RKO (cell line): Measurements from ENCODE around the gene CDK11B.
"Not testable (repeated sequence)": the region's sequence is repeated elsewhere in the genome, so short reads cannot be mapped to it uniquely, and the experiment has no call there.

Experiments used
- DNase-seq: peaks from one replicate; pipeline ENCODE4 v3.0.0-alpha.2; 2016; ENCODE audit warnings: low spot score

The CDK11B gene

DNA sequence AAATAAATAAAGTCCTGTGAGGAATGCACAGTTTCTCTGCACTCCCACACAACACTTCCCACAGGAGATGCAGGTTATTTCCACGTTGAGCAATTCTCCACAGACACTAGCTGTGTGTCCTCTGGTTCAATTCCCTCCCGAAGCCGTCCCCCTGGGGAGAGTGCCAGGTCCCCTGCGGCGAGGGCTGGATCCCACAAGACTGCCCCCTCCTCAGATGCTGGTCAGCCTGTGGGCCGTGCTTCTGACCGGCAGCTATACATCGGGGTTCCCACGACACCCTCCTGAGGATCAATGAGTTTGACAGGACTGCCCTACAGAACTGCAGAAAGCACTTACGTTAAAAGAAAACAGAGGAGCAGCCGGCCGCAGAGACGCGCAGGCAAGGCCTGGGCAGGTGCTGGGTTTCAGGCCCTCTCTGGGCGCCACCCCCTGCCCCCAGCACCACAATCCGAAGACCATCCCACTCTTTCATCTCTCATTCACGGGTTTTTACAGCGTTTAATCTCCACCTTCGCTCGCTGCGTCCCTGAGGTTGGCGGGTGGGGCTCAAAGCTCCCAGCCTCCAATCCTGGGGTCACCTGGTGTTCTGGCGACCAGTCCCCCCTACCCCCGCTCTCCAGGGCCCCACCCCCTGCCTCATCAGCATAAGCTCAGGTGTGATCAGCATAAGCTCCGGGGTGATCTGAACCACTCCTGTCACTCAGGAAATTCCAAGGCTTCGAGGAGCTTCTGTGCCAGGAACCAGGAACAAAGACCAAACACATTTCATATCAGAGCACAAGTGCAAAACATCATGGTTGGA is 24.5 kb upstream of the CDK11B start:
- DNase-seq: no peak

DNA sequence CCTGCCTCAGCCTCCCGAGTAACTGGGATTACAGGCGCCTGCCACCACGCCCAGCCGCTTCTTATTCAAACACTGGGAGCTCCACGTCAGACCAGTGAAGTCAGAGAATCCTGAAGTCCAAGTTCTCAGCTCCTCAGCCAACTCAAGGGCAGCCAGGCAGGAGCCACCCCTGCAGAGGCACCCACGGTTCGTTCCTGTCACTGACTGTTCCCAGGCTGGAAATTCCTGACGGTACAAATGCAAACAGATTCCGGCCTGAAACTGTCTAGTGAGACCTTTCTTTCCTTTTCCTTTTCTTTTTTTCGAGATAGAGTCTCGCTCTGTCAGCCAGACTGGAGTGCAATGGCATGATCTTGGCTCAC is 22.1 kb upstream of the CDK11B start:
- DNase-seq: no peak

DNA sequence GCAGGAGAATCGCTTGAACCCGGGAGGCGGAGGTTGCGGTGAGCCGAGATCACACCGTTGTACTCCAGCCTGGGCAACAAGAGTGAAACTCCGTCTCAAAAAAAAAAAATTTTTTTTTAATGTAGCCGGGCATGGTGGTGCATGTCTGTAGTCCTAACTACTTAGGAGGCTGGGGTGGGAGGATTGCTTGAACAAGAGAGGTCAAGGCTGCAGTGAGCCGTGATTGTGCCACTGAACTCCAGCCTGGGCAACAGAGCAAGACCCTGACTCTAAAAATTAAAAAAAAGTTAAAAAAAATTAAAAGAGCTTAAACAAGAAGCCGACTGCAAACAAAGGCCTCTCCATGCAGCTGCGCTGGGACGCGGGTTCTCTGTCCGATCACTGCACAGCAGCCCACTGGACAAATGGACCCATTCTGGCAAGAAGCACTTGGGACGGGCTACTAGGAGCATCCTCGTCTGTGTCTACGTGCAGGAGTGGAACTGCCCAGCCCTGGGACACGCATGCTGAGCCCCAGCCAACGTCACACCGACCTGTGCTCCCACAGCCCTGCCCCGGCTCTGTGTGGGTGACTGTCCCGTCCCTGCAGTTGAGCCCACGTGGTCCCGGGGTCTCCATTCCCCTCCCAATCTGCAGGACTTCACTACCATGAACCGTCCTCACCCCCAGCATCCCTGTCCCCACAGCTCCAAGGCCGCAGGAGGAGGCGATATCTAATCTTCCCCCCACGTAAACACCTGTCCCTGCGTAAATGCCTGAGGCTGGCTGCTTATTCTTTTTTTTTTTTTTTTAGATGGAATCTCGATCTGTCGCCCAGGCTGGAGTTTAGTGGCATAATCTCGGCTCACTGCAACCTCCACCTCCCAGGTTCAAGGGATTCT is 21.5 kb upstream of the CDK11B start:
- DNase-seq: no peak

DNA sequence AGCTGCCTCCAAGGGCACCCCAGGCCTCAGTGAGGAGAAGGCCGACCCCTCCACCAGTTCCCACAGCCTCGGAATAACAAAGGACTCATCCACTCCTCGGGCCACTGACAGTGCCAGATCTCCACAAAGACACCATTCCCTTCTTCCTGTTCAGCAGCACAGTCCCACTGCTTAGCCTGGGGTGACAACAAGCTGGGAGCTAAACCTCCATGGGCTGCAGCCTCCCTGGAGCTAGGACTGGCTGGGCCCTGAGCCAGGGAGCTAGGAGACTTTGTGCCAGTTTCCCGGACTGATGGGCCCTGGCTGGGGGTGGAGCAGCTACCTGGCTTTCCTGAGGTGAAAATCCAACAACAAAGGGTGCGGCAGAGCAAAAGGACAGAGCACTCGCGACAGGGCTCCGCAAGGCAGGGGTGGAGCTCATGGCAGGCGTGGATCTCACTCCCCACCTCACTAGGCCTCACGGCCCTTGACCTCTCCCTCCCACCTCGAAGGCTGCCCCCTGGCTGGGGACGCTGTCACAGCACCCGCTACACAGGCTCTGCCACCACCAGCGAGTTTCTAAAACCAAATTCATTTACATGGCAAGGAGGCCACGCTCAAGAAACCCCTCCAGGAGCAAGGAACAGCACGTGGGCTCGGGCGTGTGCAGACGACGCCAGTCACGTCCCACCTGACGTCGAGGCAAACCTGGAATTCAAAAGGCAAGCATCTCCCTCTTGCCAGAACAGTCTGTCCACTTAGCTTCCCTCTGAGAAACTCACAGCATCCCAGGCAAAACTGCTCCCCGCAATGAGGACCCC is 20.0 kb upstream of the CDK11B start:
- DNase-seq: no peak

- no peak for DNase-seq
These were observed 19.1 kb upstream of the CDK11B start for GRCh38 chr1:1677718-1678580.

DNA sequence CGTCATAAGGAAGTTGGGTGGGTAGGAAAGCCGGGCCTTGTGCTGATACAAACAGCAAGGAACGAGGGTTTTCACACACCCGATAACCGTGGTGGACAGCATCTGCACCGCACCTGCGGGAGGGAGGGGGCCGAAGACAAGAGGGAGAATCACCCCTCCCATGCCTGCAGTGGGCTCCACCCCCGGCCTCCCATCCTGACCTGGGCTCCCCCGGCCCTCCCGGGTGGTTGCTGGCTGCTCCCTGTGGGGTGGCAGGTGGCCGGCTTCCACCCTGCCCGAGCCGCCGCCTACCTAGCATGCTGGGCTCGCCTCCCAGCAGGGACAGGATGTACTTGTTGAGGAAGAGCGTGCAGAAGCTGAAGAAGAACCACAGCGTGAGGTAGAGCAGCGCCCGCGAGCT is 17.3 kb upstream of the CDK11B start:
- DNase-seq: not testable (repeated sequence)

DNA sequence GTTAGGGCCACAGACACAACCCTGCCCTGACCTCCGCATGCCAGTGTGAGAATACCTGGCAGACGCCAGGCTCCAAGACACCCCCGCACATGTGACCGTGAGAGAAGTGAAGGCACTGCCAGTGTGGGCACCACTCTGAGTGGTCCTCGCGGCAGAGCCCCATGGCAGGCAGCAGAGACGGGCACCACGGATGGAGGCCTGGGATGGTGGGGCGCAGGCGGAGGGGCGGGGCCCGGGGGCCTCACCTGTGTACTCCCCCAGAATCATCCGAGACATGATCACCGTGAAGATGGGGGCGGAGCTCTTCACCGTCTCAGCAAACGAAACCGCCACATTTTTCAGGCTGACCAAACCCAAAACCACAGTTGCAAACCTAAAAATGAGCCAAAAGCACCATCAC is 16.4 kb upstream of the CDK11B start:
- not testable (repeated sequence) for DNase-seq

DNA sequence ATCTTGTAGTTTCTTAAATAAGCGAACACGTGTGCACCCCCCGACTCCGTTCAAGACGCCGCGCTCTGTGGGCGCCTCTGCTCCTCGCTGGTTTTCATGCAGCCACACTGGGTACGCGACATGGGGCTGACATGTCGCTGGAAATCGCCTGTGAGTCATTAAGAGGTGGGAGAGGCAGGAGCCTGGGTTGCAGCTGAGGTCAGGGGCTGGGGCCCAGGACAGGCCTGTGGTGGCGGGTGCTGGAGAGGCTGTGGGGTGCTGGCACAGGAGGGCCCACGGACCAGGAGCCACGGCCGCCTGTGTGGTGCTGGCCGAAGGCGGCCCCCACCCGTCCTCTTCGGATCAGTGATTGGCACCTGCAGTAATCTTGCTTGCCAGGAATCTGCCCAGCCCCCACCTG is 16.0 kb upstream of the CDK11B start:
- not testable (repeated sequence) for DNase-seq

DNA sequence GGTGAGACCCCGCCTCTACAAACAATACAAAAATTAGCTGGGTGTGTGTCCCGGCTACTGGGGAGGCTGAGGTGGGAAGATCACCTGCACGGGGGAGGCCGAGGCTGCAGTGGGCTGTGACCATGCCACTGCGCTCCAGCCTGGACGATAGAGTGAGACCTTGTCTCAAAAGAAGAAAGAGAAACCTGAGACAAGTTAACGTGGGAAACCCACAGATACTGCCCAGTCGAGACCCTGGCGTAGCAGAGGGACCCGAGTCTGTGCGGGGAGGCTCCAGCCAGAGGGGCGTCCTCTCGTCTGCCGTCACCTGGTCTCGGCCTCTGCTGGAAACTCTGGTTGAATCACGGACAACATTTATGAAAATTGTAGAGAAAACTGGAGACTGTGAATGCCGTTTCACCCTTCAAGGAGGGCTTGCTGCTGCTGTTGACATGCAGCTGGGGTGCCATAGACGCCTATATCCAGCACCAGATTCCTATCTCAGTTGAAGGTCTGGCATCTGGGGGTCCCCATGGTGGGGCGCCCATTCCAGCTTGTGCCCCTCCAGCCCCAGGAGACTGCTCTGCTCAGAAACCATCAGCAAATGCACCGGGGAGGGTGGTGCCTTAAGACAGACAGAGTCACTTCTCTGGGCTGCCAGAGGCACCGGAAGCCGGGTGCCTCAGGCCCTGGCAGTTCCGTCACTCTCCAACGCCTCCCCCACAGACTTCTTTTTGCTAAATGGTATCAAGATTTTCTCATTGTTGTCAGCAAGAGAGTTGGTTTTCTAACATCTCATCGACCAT is 13.6 kb upstream of the CDK11B start:
- DNase-seq: no peak

DNA sequence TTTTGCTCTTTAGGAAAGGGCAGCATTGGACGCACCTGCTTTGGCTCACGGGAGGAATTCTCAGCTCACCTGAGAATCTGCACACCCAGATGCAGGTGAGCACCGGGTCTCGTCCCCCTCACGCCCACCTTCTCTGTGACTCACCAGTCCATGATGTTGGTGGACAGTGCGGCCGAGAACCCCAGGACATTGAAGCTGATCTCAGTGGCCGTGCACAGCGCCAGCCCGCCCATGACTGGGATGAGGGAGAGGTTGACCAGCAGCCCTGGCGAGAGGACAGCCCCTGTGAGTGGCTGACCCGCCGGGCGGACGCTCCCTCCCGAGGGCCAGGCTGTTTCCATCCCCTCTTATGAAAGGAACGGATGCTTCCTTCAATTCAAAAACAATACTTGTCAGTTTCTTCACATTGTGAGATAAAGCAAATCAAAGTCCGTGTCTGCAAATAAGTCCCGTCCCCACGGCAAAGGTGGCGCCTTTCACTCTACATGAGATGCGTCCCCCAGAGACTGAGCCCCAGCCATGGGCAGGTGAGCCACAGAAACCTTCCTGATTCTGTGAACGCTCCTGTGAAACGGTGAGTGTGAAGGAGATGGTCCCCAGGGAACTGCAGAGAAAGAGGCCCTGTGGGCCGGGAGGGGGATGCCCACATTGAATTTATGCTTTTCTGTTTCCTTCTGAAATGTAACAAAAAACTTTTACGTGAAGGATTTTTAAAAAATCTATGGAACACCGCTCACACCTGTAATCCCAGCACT is 12.7 kb upstream of the CDK11B start:
- DNase-seq: no peak

GRCh38 chr1:1670866-1671265 is 12.1 kb upstream of the CDK11B start:
- no peak for DNase-seq

DNA sequence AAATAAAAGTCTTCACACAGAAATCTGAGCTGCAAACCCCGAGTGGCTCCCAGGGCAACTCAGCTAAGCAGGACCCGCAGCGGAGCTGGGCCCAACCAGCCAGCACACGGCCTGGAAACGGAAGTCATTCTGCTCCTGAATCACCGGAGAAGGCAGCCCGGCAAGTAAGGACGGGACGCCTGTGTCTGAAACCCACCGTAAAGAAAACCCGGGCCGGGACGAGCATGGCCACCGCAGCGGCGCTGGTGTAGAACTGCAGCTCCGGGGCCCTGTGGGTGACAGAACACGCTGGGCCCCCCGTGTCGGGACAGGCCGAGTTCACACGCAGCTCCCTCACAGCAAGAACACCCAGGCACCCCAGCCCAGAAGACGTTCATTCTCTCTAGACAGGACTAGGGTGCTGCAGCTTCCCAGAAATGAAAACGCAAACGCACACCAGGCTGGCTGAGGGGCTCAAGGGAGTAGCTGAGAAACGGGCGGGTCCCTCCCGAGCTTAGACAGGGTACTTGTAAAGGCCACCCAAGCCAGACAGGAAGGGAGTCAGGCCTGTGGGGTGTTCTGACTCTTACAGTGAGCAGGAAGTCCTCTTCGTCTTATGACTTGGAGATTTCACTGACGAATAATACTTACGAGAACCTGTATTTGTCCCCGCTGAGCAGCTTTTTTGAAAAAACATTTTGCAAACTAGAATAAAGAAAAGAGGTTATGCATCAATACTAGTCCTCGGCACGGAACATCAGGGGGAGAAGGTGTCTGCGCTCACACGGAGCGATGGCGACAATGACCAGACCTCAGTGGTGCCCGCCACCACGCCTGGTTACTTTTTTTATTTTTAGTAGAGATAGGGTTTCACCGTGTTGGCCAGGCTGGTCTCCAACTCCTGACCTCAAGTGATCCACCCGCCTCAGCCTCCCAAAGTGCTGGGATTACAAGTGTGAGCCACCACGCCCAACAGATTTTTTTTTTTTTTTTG is 10.9 kb upstream of the CDK11B start:
- no peak for DNase-seq

- no peak for DNase-seq
These were observed 7.7 kb upstream of the CDK11B start for GRCh38 chr1:1666526-1666925.

GRCh38 chr1:1665815-1666251 is 7.0 kb upstream of the CDK11B start:
- no peak for DNase-seq

DNA sequence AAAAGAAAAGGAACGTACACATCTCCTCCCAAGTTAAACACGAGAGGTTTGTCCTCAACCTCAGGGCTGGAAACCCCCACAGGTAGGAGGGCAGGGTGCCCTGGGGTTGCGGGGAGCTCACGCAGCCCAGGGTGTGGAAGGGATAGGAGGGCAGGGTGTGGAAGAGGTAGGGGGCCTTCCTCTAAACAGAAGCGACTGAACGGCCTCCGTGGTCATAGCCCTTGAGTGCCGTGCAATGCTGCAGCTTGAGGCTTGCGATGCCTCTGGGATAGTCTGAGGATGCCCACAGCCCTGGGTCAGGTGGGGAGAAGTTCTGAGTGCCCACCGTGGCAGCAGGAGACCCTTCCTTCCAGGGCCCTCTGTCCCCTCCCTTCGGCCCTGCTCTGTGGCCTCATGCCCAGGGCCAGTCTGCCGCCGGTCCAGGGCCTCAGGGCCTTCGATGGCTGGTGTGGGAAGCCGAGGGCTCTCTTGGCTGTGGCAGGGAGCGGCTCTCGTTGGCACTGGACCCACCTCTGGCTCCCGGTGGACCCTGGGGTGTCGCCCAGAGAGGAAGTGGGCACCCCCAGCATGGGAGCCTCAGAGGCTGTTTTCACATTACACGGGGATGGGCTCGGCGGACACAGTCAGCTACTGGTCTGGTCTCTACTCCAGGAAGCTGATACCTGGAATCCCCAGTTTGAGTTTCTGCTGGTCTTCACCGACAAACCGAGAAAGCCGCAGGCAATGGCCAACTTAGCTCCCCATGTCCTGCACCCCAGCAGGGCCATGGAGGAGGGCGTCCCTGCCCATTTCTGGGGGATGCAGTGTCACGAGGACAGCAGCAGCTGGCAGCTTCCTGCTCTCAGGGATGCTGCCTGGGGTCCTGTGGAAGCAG is 6.4 kb upstream of the CDK11B start:
- no peak for DNase-seq

GRCh38 chr1:1664318-1664717 is 5.5 kb upstream of the CDK11B start:
- DNase-seq: not testable (repeated sequence)

GRCh38 chr1:1662830-1663560 is 4.2 kb upstream of the CDK11B start:
- DNase-seq: not testable (repeated sequence)
